Tibial artery (tissue), 4 donors: ENCODE data around the gene FAM168A.
A peak's percentile ranks its signal among the peaks of the same experiment; 100 is the strongest.

ENCODE experiments used
- DNase-seq, 2 donors: peaks; one replicate each; pipeline ENCODE4 v3.0.0-alpha.2; 2019
- H3K27ac ChIP-seq, 2 donors: fragments of 200-600 bp; sonication (generic) in 1 of 2; 1 replicate in 1 of 2; 2 replicates in 1 of 2; pipeline ENCODE4 v1.5.1; 2018 to 2019; ENCODE audit warnings: mild to moderate bottlenecking in 1 of 2
- H3K27me3 ChIP-seq, 2 donors: fragments of 200-600 bp; sonication (generic) in 1 of 2; one replicate each; pipeline versions ENCODE4 v1.5.1 to v1.6.0; 2016 to 2019
- H3K36me3 ChIP-seq, 3 donors: fragments of 200-600 bp; sonication (generic) in 2 of 3; one replicate each; pipeline ENCODE4 v1.5.1; 2016 to 2019; ENCODE audit warnings: mild to moderate bottlenecking in 2 of 3
- H3K4me1 ChIP-seq, 4 donors: fragments of 200-600 bp; sonication (generic) in 2 of 4; 1 replicate in 3 of 4; 2 replicates in 1 of 4; pipeline ENCODE4 v1.5.1; 2016 to 2019
- H3K4me3 ChIP-seq, 2 donors: fragments of 200-600 bp; sonication (generic) in 1 of 2; 1 replicate in 1 of 2; 2 replicates in 1 of 2; pipeline ENCODE4 v1.5.1; 2018 to 2019; ENCODE audit warnings: mild to moderate bottlenecking in 2 of 2
- H3K9me3 ChIP-seq, 3 donors: fragments of 200-600 bp; sonication (generic) in 1 of 3; one replicate each; pipeline ENCODE4 v1.5.1; 2016 to 2019
- CTCF ChIP-seq, 2 experiments: fragments of 200-600 bp in 1 of 2; fragments of 450-650 bp in 1 of 2; IDR thresholded peaks; one replicate each; pipeline ENCODE4 v1.5.1; 2017 to 2019; ENCODE audit warnings: antibody characterized with exemption in 2 of 2, mild to moderate bottlenecking in 1 of 2, moderate library complexity in 1 of 2
- intact Hi-C: fragments of 100-400 bp; cut with DNase I; formaldehyde crosslinking; loops from one replicate; pipeline ENCODE4 v1.15.0; 2023; ENCODE audit warnings: low total_unique reads

The FAM168A gene

DNA sequence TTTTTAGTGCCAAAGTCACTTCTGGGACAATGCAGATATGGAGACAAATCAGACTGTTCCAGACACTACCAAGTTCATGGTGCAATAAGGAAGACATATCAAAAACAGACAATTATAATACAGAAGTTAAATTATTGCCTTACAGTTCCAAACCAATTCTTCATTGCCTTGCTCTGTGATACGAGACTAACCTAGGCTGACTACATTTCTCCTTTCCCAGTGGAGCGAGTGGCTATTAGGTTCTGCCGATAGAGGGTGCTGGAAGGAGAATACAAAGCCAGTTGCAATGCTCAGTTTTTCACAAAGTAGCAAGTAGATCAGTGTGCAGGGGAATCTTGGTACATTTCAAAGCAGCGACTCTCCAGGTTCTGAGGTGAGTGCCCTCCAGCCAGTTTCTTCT, 67.8 kb downstream of the FAM168A start:
- Histone ChIP-seq H3K36me3 (no peaks in the 10 kb centered on the region), H3K27ac (no peak overlapping the region), H3K4me3 (no peak overlapping the region), H3K27me3 (no peaks in the 10 kb centered on the region), H3K9me3 (no peaks in the 10 kb centered on the region), H3K4me1 (peaks cover 0 to 22% (median 9%) of the 10 kb centered on the region in 4 donors)
- intact Hi-C loops = no loop called here
- TF ChIP-seq CTCF (IDR thresholded peaks at IDR 0.05) = no peak
- no peak for DNase-seq

- intact Hi-C loops = no loop called here
- no peaks in the 10 kb centered on the region for H3K36me3 ChIP-seq
- no peak for TF ChIP-seq CTCF (IDR thresholded peaks at IDR 0.05)
- H3K9me3 ChIP-seq = no peaks in the 10 kb centered on the region
- no peaks in the 10 kb centered on the region for H3K27me3 ChIP-seq
- peaks cover 0 to 22% (median 9%) of the 10 kb centered on the region in 4 donors for H3K4me1 ChIP-seq
- H3K4me3 ChIP-seq = no peak overlapping the region
- no peak overlapping the region for H3K27ac ChIP-seq
- no peak for DNase-seq
These were observed 68.7 kb downstream of the FAM168A start for GRCh38 chr11:73529204-73529530.

GRCh38 chr11:73528483-73529203, 69.3 kb downstream of the FAM168A start:
- Histone ChIP-seq H3K4me3 (peak overlapping the region; percentile 27 to 34), H3K9me3 (no peaks in the 10 kb centered on the region), H3K36me3 (no peaks in the 10 kb centered on the region), H3K27ac (peak overlapping the region in 1 of 2 donors; percentile 38), H3K27me3 (no peaks in the 10 kb centered on the region), H3K4me1 (peaks cover 0 to 22% (median 9%) of the 10 kb centered on the region in 4 donors)
- intact Hi-C loops = no loop called here
- TF ChIP-seq CTCF (IDR thresholded peaks at IDR 0.05) = no peak
- DNase-seq = no peak

- intact Hi-C loops = no loop called here
- no peak overlapping the region for H3K4me3 ChIP-seq
These were observed 69.9 kb downstream of the FAM168A start for GRCh38 chr11:73528013-73528412.

GRCh38 chr11:73525611-73526010, 72.3 kb downstream of the FAM168A start:
- Histone ChIP-seq H3K4me3 (no peak overlapping the region), H3K4me1 (peaks cover 0 to 22% (median 9%) of the 10 kb centered on the region in 4 donors), H3K27ac (no peak overlapping the region), H3K27me3 (no peaks in the 10 kb centered on the region), H3K36me3 (no peaks in the 10 kb centered on the region), H3K9me3 (no peaks in the 10 kb centered on the region)
- TF ChIP-seq CTCF (IDR thresholded peaks at IDR 0.05) = no peak
- DNase-seq = no peak
- intact Hi-C loops = no loop called here

More at GRCh38 chr11:73528013-73528412, 69.9 kb downstream of the FAM168A start:
- Histone ChIP-seq H3K9me3 (no peaks in the 10 kb centered on the region), H3K36me3 (no peaks in the 10 kb centered on the region), H3K27me3 (no peaks in the 10 kb centered on the region), H3K4me1 (peaks cover 0 to 22% (median 9%) of the 10 kb centered on the region in 4 donors), H3K27ac (no peak overlapping the region)
- TF ChIP-seq CTCF (IDR thresholded peaks at IDR 0.05) = no peak
- DNase-seq = no peak
